ENCODE results near the gene MRPS24. TPM values are rescaled to one million over a fixed set of nuclear protein-coding genes. Genes with fewer than 3 reads are reported as not detected.

Gene MRPS24
- total RNA-seq, 1 experiment from 2014 or later: 181 TPM

DNA sequence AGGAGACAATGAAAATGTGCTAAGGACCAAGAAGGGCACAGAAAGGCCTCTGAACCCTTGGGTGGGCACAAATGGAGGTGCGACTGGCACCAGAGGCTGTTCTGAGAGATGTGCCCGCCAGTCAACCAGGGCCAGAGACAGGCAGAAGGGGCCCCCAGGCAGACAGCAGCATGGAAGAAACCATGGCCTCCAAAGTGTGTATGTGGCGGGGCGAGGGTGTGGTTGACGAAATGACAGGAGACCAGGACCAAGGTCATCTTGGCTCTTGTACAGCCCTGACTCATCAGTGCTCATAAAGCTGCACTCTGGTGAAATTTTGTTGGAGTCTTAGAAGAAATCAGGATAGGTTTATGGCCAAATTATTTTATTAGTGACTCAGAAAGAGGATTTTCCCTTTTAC, 4.0 kb upstream of the MRPS24 start:
- CTCF ChIA-PET: no interaction called here
- intact Hi-C loops (cut with micrococcal nuclease; ENCODE audit: unreplicated experiment): no loop called here
- H3K4me1 ChIP-seq (ENCODE audit: insufficient read depth, low read length, poor library complexity, severe bottlenecking): peaks cover 4% of the 10 kb centered on the region
- no peak overlapping the region for H3K4me3 ChIP-seq (ENCODE audit: low read depth, low read length, poor library complexity, severe bottlenecking)
- no TSS peak for BruUV-seq (replicated peaks)
- DNase-seq (ENCODE audit: low spot score): no peak
- H3K36me3 ChIP-seq (ENCODE audit: insufficient read depth, low read length, poor library complexity, severe bottlenecking): peaks cover 17% of the 10 kb centered on the region
- no peak overlapping the region for H3K27ac ChIP-seq (ENCODE audit: low read depth, low read length, poor library complexity, severe bottlenecking)
- no peak for TF ChIP-seq EZH2 (IDR thresholded peaks at IDR 0.05; ENCODE audit: borderline replicate concordance, low read depth, low read length, poor library complexity, severe bottlenecking)
- TF ChIP-seq, protein P1, sequence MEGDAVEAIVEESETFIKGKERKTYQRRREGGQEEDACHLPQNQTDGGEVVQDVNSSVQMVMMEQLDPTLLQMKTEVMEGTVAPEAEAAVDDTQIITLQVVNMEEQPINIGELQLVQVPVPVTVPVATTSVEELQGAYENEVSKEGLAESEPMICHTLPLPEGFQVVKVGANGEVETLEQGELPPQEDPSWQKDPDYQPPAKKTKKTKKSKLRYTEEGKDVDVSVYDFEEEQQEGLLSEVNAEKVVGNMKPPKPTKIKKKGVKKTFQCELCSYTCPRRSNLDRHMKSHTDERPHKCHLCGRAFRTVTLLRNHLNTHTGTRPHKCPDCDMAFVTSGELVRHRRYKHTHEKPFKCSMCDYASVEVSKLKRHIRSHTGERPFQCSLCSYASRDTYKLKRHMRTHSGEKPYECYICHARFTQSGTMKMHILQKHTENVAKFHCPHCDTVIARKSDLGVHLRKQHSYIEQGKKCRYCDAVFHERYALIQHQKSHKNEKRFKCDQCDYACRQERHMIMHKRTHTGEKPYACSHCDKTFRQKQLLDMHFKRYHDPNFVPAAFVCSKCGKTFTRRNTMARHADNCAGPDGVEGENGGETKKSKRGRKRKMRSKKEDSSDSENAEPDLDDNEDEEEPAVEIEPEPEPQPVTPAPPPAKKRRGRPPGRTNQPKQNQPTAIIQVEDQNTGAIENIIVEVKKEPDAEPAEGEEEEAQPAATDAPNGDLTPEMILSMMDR (conservative IDR thresholded peaks at IDR 0.05; ENCODE audit: low read depth, low read length): no peak
- POLR2A ChIA-PET (ENCODE audit: low non-redundant PET): no interaction called here
- no peaks in the 10 kb centered on the region for H3K27me3 ChIP-seq (replicated peaks; ENCODE audit: insufficient read depth, low read depth, low read length, poor library complexity)
- H3K9me3 ChIP-seq (ENCODE audit: low read depth, low read length, poor library complexity, severe bottlenecking): no peaks in the 10 kb centered on the region

DNA sequence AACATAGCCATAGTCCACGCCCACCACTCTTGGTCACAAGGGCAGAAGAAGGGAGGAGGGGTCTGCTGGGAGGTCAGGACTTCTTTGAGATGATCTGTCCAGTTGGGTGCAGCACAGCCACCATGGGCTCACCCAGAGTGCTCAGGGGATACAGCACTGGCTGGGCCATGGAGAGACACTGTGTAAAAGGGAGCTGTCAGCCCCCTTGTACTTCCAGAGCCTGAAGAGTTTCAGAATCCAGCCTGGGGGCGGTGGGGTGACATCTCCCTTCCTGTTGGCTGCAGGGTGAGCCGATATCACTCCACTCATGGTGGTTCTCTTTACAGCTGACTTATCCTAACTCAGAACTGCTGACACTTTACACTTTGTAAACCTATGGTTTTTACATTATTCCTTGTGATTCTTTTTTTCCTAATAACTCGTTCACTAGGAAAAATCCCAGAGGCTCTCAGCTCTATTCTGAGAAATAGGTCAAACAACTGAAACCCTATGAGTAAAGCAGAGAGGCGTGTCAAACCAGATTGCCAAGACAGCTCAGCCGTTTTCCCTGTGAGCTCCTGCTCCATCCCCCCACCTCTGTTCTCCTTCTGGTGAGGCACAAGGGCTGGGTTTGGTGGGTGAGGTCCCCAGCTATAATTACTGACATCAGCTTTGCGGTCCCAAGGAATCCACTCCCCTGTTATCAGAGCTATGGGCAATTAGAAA, 3.2 kb upstream of the MRPS24 start:
- ChIA-PET POLR2A (ENCODE audit: low non-redundant PET) (no interaction called here), CTCF (no interaction called here)
- no TSS peak for BruUV-seq (replicated peaks)
- intact Hi-C loops (cut with micrococcal nuclease; ENCODE audit: unreplicated experiment): no loop called here
- no peak for DNase-seq (ENCODE audit: low spot score)
- peaks cover 10% of the 10 kb centered on the region for H3K36me3 ChIP-seq (ENCODE audit: insufficient read depth, low read length, poor library complexity, severe bottlenecking)
- H3K4me3 ChIP-seq (ENCODE audit: low read depth, low read length, poor library complexity, severe bottlenecking): no peak overlapping the region
- TF ChIP-seq, protein P1 (conservative IDR thresholded peaks at IDR 0.05; ENCODE audit: low read depth, low read length): no peak
- no peak for TF ChIP-seq EZH2 (IDR thresholded peaks at IDR 0.05; ENCODE audit: borderline replicate concordance, low read depth, low read length, poor library complexity, severe bottlenecking)
- H3K9me3 ChIP-seq (ENCODE audit: low read depth, low read length, poor library complexity, severe bottlenecking): no peaks in the 10 kb centered on the region
- H3K27ac ChIP-seq (ENCODE audit: low read depth, low read length, poor library complexity, severe bottlenecking): no peak overlapping the region
- no peaks in the 10 kb centered on the region for H3K27me3 ChIP-seq (replicated peaks; ENCODE audit: insufficient read depth, low read depth, low read length, poor library complexity)
- peaks cover 9% of the 10 kb centered on the region for H3K4me1 ChIP-seq (ENCODE audit: insufficient read depth, low read length, poor library complexity, severe bottlenecking)

DNA sequence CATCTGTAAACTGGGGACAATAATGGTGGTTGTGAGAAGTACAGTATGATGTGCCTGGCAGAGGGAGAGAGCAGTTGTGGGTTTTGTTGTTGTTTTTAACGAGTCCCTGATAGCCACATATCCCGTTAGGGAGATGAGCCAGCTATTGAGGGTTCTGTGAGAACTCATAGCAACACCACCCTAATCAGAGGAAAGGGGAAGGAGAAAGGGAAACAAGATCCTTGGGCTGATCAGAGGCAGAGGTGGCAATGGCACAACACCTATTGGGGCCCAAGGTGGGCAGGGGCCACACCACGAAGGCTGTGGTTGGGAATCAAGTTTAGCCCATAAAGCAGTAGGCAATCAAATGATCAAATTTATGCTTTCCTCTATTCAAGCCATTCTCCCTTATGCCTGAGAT, 1.7 kb upstream of the MRPS24 start:
- CTCF ChIA-PET: no interaction called here
- no TSS peak for BruUV-seq (replicated peaks)

More for the DNA sequence above, 1.7 kb upstream of the MRPS24 start:
- H3K27me3 ChIP-seq (replicated peaks; ENCODE audit: insufficient read depth, low read depth, low read length, poor library complexity): no peaks in the 10 kb centered on the region
- H3K4me3 ChIP-seq (ENCODE audit: low read depth, low read length, poor library complexity, severe bottlenecking): no peak overlapping the region
- H3K27ac ChIP-seq (ENCODE audit: low read depth, low read length, poor library complexity, severe bottlenecking): no peak overlapping the region
- H3K4me1 ChIP-seq (ENCODE audit: insufficient read depth, low read length, poor library complexity, severe bottlenecking): peaks cover 9% of the 10 kb centered on the region
- POLR2A ChIA-PET (ENCODE audit: low non-redundant PET): no interaction called here
- TF ChIP-seq, protein P1 (conservative IDR thresholded peaks at IDR 0.05; ENCODE audit: low read depth, low read length): no peak
- no peak for TF ChIP-seq EZH2 (IDR thresholded peaks at IDR 0.05; ENCODE audit: borderline replicate concordance, low read depth, low read length, poor library complexity, severe bottlenecking)
- intact Hi-C loops (cut with micrococcal nuclease; ENCODE audit: unreplicated experiment): no loop called here
- DNase-seq (ENCODE audit: low spot score): no peak
- peaks cover 12% of the 10 kb centered on the region for H3K36me3 ChIP-seq (ENCODE audit: insufficient read depth, low read length, poor library complexity, severe bottlenecking)
- no peaks in the 10 kb centered on the region for H3K9me3 ChIP-seq (ENCODE audit: low read depth, low read length, poor library complexity, severe bottlenecking)

All from A673 (cell line).